GM21529 (cell line): ENCODE data around the gene OR7G1.

Experiments
- ATAC-seq: cut with Tn5 transposase; IDR thresholded peaks from one replicate; pipeline ENCODE4 v1.9.1; 2021; ENCODE audit not compliant: unreplicated experiment

Gene OR7G1

GRCh38 chr19:9115307-9115813, at the start of gene OR7G1:
TSS of gene OR7G1 (minus strand) at chr19:9115763. CDS start at chr19:9115763, 0 bp downstream.
- no peak for ATAC-seq

- no peak for ATAC-seq
Measured at GRCh38 chr19:9165261-9165660, 49.7 kb upstream of the OR7G1 start.

GRCh38 chr19:9161427-9161826, 45.9 kb upstream of the OR7G1 start:
- ATAC-seq, result no peak

GRCh38 chr19:9159891-9160290, 44.3 kb upstream of the OR7G1 start:
- ATAC-seq, result no peak

- no peak for ATAC-seq
Measured at GRCh38 chr19:9156304-9156703, 40.7 kb upstream of the OR7G1 start.

- no peak for ATAC-seq
Measured at GRCh38 chr19:9155591-9155990, 40.0 kb upstream of the OR7G1 start.

GRCh38 chr19:9151367-9151766, 35.8 kb upstream of the OR7G1 start:
- ATAC-seq, result no peak

GRCh38 chr19:9150650-9151049, 35.1 kb upstream of the OR7G1 start:
- ATAC-seq, result no peak

GRCh38 chr19:9149997-9150396, 34.4 kb upstream of the OR7G1 start:
- ATAC-seq, result no peak

- ATAC-seq, result no peak
Measured at GRCh38 chr19:9148697-9149096, 33.1 kb upstream of the OR7G1 start.

- no peak for ATAC-seq
Measured at GRCh38 chr19:9146882-9147281, 31.3 kb upstream of the OR7G1 start.

- no peak for ATAC-seq
Measured at GRCh38 chr19:9144920-9145319, 29.4 kb upstream of the OR7G1 start.

GRCh38 chr19:9140159-9140874, 24.8 kb upstream of the OR7G1 start, which contains the start of gene ZNF317:
TSS of gene ZNF317 (plus strand) at chr19:9140397. CDS start at chr19:9156017, 15,620 bp downstream.
- ATAC-seq, result peak; percentile 97

- ATAC-seq, result no peak
Measured at GRCh38 chr19:9139609-9140158, 24.1 kb upstream of the OR7G1 start.

GRCh38 chr19:9132422-9132821, 16.9 kb upstream of the OR7G1 start:
- no peak for ATAC-seq

- no peak for ATAC-seq
Measured at GRCh38 chr19:9130965-9131364, 15.4 kb upstream of the OR7G1 start.

GRCh38 chr19:9128171-9128570, 12.6 kb upstream of the OR7G1 start:
- no peak for ATAC-seq

GRCh38 chr19:9126900-9127405, 11.4 kb upstream of the OR7G1 start, which contains the start of gene OR7G3:
TSS of gene OR7G3 (minus strand) at chr19:9126950. CDS start at chr19:9126950, 0 bp downstream.
- ATAC-seq, result no peak

- no peak for ATAC-seq
Measured at GRCh38 chr19:9116547-9116946, 984 bp upstream of the OR7G1 start.

- no peak for ATAC-seq
Measured at GRCh38 chr19:9109959-9110358, 5.6 kb downstream of the OR7G1 start.

- no peak for ATAC-seq
Measured at GRCh38 chr19:9107375-9107774, 8.2 kb downstream of the OR7G1 start, which contains the start of gene OR7G2. TSS of gene OR7G2 (minus strand) at chr19:9107475. CDS start at chr19:9103243, 4,232 bp downstream.

GRCh38 chr19:9086761-9087160, 28.8 kb downstream of the OR7G1 start, which contains the start of gene OR1M1:
TSS of gene OR1M1 (plus strand) at chr19:9087061. CDS start at chr19:9093245, 6,184 bp downstream.
- ATAC-seq, result no peak
